HG03175 (cell line): ENCODE data around the gene OPTC.

Experiments
- ATAC-seq: cut with Tn5 transposase; IDR thresholded peaks from one replicate; pipeline ENCODE4 v1.9.1; 2021; ENCODE audit warnings: mild to moderate bottlenecking, moderate library complexity; ENCODE audit not compliant: unreplicated experiment

OPTC gene

GRCh38 chr1:203556047-203556851, 62.3 kb downstream of the OPTC start:
- ATAC-seq: no peak

- no peak for ATAC-seq
Measured at GRCh38 chr1:203557390-203557789, 63.4 kb downstream of the OPTC start.

DNA sequence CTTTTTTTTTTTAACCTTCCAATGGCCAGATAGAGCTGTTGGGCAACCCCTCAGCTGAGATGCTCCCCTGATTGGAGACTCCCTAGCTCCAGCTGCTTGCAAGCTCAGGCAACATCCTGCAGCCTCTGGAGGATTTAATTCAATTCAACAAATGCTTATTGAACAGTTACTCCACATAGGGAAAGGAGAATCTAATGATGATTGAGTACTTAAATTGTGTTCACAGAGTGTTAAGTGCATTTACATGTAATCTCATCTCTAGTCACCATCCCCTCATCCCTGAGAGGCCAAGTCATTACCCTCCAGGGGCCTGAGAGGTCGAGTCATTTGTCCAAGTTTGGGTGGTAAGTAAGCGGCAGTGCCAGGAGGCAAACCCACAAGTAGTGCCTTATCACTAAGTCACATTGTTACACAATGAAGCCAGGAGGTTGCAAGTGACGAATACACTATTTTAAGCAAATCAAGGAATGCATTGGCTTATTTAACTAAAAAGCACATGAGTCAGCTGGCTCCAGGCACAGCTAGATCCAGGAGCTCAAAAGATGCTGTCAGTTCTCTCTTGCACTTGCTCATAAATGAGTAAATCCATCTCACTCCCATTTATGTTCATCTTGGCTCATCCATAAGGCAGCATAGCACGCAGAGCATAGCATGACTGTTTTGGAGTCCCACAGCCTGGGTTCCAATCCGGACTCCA, 64.3 kb downstream of the OPTC start:
- no peak for ATAC-seq
